ENCODE data around the gene LPP. TPM values are rescaled to one million over a fixed set of nuclear protein-coding genes. Genes with fewer than 3 reads are reported as not detected.

LPP gene
- total RNA-seq, 6 experiments from 2014 or later: 41.5 to 90.5 (median 69.5) TPM

GRCh38 chr3:188156056-188156455 is 2.1 kb downstream of the LPP start:
- no peak for TF ChIP-seq POLR2A (IDR thresholded peaks at IDR 0.05)
- no peak for TF ChIP-seq CTCF (IDR thresholded peaks at IDR 0.05)
- 80% methylated on average over 1 of the region's 2 CpGs for WGBS (ENCODE audit: insufficient coverage, low coverage, low lambda C conversion rate, missing lambda C conversion rate)
- Histone ChIP-seq H3K4me1 (peaks cover 0 to 61% (median 22%) of the 10 kb centered on the region in 4 donors), H3K27me3 (no peaks in the 10 kb centered on the region), H3K4me3 (no peak overlapping the region), H3K27ac (peak overlapping the region in 2 of 3 donors; percentile 98 to 100), H3K36me3 (no peaks in the 10 kb centered on the region), H3K9me3 (no peaks in the 10 kb centered on the region)
- ATAC-seq (no peak), DNase-seq (no peak)
- intact Hi-C loops (cut with DNase I): no loop called here

GRCh38 chr3:188157407-188157806 is 3.5 kb downstream of the LPP start:
- no peak for ATAC-seq
- Histone ChIP-seq H3K4me3 (peak overlapping the region in 1 of 3 donors; percentile 23), H3K9me3 (no peaks in the 10 kb centered on the region), H3K4me1 (peaks cover 0 to 74% (median 26%) of the 10 kb centered on the region in 4 donors), H3K27me3 (no peaks in the 10 kb centered on the region), H3K36me3 (no peaks in the 10 kb centered on the region), H3K27ac (peak overlapping the region in 2 of 3 donors; percentile 65 to 100)
- DNase-seq: no peak
- intact Hi-C loops (cut with DNase I): no loop called here
- TF ChIP-seq POLR2A (IDR thresholded peaks at IDR 0.05) (no peak), CTCF (IDR thresholded peaks at IDR 0.05) (no peak)
- WGBS (ENCODE audit: insufficient coverage, low coverage, low lambda C conversion rate, missing lambda C conversion rate): 64% methylated on average over 6 of the region's 6 CpGs

GRCh38 chr3:188157971-188158370 is 4.0 kb downstream of the LPP start:
- DNase-seq (peak; percentile 70 to 87 (median 83)), ATAC-seq (peak; percentile 20 to 60 (median 46))
- intact Hi-C loops (cut with DNase I): no loop called here
- Histone ChIP-seq H3K4me1 (peaks cover 0 to 75% (median 28%) of the 10 kb centered on the region in 4 donors), H3K36me3 (no peaks in the 10 kb centered on the region), H3K9me3 (no peaks in the 10 kb centered on the region), H3K4me3 (peak overlapping the region in 2 of 3 donors; percentile 15 to 23), H3K27ac (peak overlapping the region; percentile 46 to 100 (median 65)), H3K27me3 (no peaks in the 10 kb centered on the region)
- 12% methylated on average over 3 of the region's 5 CpGs for WGBS (ENCODE audit: insufficient coverage, low coverage, low lambda C conversion rate, missing lambda C conversion rate)
- peak; percentile 16 for TF ChIP-seq POLR2A (IDR thresholded peaks at IDR 0.05)
- TF ChIP-seq CTCF (IDR thresholded peaks at IDR 0.05): no peak

DNA sequence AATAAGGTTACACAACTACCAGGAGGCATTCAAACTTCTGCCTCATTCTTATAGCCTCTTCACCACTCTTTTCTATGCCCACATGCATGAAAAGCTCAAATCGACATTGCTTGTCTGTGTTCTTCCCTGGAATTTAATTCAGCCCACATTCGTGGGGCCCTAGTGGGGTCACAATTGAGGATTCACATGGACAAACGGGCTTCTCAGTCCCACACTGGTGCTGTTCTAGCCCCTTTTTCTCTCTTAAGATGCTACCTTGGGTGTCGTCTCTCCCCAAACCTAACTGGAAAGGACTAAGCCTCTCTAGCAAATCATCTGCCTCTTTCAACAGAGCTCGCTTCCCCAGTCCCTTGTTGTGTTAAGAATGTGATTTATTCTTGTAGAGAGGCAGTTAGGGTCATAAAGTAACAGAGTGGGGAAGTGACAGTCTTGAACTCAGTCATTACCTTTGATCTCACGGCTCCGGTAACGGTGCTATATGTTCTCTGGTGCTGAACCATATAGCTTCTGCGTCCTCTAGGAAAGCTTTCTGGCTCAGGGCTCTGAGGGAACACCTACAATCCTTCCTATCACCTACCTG is 4.9 kb downstream of the LPP start:
- intact Hi-C loops (cut with DNase I): no loop called here
- no peak for TF ChIP-seq CTCF (IDR thresholded peaks at IDR 0.05)
- TF ChIP-seq POLR2A (IDR thresholded peaks at IDR 0.05): no peak
- ATAC-seq (no peak), DNase-seq (no peak)
- H3K4me1 ChIP-seq: peaks cover 0 to 82% (median 30%) of the 10 kb centered on the region in 4 donors
- H3K4me3 ChIP-seq: no peak overlapping the region
- no peaks in the 10 kb centered on the region for H3K27me3 ChIP-seq
- no peaks in the 10 kb centered on the region for H3K36me3 ChIP-seq
- WGBS (ENCODE audit: insufficient coverage, low coverage, low lambda C conversion rate, missing lambda C conversion rate): 65% methylated on average over 9 of the region's 9 CpGs
- H3K27ac ChIP-seq: peak overlapping the region; percentile 46 to 100 (median 65)
- no peaks in the 10 kb centered on the region for H3K9me3 ChIP-seq

Data from right lobe of liver (tissue), 6 donors.